Measurements from ENCODE around the gene CDKN1A.
"Not testable (repeated sequence)": the region's sequence is repeated elsewhere in the genome, so short reads cannot be mapped to it uniquely, and the experiment has no call there.

Gene CDKN1A

DNA sequence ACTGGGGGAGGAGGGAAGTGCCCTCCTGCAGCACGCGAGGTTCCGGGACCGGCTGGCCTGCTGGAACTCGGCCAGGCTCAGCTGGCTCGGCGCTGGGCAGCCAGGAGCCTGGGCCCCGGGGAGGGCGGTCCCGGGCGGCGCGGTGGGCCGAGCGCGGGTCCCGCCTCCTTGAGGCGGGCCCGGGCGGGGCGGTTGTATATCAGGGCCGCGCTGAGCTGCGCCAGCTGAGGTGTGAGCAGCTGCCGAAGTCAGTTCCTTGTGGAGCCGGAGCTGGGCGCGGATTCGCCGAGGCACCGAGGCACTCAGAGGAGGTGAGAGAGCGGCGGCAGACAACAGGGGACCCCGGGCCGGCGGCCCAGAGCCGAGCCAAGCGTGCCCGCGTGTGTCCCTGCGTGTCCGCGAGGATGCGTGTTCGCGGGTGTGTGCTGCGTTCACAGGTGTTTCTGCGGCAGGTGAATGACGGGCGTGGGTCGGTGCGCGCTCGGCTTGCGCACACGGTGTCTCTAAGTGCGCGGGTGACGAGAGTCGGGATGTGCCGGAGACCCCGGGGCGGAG lies at the start of gene CDKN1A:
Gene CDKN1A, plus strand, starts transcription at position 227 of the 555 bp plus-strand sequence. CDS start 5,388 bp downstream, outside the sequence.
- DNase-seq, result peak; percentile 59

DNA sequence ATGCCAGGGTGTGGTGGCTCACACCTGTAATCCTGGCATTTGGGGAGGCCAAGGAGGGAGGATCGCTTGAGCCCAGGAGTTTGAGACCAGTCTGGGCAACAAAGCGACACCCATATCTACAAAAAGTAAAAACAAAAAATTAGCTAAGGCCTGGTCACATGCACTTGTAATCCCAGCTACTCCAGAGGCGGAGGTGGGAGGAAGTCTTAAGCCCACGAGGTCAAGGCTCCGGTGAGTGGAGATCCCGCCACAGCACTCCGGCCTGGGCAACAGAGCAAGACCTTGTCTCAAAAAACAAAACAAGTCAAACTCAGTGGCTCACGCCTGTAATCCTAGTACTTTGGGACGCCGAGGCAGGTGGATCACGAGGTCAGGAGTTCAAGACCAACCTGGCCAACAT lies 48.7 kb upstream of the CDKN1A start:
- no peak for DNase-seq

DNA sequence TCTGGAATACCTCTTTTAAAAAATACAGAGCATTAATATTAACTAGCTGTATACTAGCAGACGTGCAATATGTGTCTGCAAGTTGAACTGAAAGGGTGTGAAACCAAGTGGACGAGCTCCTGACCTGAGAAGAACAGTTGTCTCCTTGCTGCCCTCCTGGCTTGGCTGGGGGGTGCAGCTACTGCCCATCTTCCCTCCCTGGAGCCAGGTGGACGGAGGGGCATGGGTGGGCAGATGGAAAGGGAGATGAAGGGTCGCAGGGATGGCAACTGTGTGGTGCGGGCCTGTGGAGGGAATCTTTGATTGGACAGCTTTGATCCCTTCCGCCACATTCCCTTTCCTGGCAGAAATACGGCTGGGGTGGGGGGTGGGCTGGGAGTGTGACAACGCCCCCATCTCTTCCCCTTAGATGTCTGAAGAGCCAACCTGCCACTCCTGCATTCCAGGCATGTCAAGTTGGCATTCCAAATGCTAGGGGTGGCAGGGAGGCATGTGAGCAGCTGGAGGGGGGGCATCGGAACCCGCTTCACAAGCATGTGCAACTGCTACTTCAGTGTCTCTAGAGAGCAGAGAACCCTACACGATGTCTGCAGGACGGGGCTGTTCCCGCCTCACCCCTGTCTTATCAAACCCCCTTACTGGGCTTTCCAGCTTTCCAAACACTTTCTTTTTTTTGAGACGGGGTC lies 47.0 kb upstream of the CDKN1A start:
- DNase-seq, result no peak

DNA sequence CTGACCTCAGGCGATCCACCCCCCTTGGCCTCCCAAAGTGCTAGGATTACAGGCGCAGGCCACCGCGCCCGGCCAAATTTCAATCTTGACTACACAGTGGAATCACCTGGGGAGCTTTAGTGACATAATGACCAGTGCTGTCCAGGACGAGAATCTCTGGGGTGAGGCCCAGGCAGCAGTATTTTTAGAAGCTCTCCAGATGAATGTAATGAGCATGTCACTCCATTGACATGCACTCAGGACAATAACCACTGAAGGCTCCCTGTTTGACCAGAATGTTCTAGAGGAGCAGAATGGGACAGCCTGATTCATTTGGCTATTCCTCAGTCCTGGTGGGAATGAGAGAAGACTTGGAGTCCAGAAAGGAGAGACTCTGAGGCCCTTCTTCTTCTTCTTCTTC lies 45.1 kb upstream of the CDKN1A start:
- no peak for DNase-seq

DNA sequence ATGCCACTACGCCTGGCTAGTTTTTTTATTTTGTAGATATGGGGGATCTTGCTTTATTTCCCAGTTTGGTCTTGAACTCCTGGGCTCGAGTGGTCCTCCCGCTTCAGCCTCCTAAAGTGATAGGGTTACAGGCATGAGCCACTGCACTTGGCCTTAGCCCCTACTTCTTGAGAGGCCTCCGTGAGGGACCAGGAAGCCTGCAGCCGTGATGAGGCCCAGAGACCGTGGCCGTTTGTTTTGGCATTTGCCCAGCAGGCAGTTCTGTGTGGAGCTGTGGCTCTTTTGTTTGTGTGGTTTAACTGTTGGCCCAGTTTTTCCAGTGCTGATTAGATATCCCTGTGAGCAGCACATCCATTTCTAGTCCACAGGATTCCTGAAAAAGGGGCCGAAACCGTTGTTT lies 44.6 kb upstream of the CDKN1A start:
- no peak for DNase-seq

DNA sequence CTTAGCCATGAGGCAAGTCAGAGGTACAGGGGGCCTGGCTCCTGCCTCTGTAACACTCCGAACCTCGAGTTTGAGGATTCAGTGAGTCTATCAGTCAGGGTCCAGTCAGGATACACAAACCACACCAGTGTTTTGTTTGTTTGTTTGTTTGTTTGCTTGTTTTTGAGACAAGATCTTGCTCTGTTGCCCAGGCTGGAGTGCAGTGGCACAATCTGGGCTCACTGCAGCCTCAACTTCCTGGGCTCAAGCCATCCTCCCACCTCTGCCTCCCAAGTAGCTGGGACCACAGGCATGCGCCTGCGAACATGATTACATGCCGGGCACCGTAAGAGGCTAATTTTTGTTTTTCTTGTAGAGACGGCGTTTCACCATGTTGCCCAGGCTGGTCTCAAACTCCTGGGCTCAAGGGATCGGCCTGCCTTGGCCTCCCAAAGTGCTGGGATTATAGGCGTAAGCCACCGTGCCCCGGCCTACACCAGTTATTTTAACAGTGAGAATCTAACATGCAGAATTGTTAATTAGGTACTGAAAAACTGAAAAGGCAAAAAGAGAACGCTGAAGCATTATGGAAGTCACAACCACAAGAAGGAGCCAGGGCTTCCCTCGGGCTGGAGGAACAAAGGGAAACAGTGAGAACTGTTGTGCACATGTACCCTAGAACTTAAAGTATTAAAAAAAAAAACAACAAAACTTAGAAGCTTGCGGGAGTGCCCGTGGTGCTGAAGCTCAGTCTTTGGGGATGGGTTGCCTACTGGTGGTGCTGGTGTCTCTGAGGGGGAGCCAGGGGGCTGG lies 44.0 kb upstream of the CDKN1A start:
- DNase-seq, result no peak

DNA sequence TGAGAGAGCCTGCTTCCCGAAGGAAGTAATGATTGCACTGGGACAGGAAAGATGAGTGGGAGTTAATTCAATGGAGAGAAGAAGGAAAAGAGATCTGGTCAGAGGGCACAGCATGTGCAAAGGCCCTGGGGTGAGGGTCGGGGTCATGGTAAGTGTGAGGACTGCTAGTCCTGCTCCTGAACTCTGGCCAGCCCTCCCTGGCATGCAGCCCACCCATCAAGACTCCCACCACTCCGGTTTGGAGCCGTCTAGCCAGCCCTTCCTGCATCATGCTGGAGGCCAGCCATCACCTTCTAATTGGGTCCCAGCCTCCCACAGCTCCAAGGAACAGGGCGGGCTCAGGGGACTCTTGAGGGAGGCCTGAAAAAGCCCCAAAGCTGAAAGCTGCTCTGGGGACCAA lies 42.2 kb upstream of the CDKN1A start:
- DNase-seq, result no peak

DNA sequence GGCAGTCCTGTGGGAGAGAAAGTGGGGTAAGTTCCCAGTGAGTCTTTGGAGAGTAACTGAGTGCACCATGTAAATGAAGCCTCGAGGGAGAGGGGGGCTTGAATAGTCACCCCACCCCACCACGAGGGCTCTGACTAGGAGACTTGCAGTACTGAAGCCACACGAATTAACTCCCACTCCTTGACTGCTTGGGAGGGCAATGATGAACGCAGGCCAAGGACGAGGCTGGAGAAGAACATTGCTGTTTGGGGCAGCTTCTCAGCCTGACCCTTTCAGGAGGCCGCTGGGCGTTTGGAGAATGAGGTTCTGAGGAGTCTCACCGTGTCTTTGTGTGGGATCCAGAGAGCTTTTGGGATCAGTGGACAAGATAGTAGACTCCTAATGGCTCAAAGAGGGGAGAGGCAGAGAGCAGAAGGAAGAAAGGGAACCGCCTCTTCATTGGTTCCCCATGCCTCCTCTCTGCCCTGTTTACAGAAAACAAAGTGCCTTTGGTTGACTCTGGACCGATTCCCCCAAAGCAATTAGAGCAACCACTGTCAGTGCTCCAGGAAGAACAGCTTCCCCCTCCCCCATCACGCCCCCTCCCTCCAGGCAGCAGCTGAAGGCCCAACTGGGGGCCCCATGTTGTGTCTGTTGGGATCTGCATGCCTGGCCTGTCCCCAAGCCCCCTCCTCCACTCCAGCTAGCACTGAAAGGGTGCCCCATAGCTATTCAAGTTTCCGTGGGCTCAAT lies 41.7 kb upstream of the CDKN1A start:
- no peak for DNase-seq

DNA sequence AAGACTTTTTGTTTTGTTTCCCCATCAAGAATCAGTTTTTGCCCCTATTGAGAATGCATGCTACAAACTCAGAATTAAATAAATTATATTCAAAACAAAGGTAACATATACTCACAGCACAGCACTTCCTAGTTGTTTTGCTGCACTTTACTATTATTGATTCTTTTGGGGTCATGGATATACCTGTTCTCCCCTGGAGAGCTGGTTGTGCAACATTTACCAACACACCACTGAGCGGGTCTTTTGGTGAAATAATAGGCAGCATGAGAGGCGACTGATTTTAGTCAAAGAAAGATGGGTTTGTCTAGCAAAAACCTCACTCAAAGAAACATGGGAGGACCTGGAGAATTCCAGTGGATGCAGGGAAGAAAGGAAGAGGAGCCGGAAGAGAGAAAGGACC lies 39.9 kb upstream of the CDKN1A start:
- DNase-seq, result no peak

DNA sequence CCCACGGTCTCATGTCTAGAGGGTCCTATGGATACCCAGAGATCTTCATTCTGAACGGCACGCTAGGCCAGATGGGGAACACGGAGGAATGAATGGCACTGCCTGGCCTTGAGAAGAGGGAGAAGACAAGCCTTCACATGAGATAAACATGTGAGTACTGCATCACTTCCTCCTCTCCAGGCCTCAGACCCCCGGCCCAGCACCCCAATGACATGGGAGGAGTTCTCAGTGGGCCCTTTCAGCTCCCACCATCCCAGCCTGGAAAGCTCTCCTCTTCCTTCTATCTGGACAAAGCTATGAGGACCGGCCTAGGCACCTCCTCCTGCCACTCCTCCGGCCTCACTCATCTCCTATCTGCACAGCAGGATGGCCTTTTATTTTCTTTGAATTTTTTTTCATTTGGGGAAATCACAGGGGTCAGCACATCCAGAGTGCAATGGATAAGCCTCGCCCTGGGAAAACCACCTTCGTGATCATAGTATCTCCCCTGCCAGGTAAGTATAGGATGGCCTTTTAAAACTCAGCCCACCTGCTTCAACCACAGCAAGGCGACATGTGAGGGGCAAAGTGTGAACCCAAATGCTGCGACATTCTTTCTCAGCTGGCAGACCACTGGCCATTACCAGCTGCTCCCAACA lies 39.2 kb upstream of the CDKN1A start:
- no peak for DNase-seq

DNA sequence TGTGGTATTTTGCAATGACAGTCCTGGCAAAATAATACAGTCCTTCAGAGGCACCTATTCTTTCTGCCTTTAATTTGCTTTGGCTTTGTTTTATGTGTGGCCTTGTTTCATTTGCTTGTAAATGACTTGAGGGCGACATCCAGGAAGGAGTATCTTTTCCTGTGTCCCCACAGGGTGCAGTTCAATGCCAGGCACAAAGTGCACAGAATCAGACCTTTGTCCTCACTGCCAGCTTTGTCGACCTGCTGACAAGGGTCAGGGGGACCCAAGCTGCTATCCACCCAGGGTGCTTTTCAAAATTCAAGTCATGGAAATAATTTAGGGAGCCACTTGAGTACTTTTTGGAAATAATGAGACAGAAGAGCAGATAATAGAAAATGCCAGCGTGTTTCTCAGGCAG lies 37.0 kb upstream of the CDKN1A start:
- no peak for DNase-seq

DNA sequence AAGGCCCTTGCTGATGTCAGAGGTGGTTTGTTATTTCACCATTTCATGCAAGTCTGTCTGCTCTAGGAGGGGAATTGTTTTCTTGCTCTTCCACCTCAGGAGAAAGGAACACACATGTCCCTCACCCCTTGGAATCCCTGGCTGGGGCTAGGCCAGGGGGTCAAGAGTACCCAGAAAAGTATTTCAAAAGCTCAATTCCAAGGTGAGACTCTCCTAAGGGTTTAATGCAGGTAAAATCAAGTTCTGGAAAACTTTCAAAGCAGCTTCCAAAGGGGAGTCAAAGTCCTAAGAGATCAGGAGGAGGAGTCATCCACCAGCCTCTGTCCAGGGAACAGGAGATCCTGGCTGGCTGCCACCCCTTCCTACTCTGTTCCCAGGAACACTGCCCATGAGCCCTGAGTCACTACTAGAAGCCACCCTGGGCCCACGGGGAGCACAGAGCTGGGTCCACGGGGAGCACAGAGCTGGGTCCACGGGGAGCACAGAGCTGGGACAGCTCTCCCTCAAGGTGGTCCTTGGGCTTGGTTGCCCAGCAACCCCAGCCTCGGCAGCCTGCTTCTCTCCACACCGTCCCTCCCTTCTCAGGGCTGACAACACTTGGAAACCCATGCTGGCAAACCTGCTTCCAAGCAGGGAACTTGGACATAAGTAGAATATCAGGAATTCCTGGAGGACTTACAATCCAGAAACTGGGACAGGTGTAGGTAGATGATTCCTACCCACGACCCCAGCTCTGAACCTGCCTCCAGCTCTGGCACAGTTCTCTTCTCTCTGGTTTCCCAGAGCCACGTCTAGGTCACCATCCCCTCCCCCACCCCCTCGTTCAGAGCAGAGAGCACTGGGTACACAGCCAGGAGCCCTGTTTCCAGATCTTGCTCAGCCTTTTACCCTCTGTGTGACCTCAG lies 35.3 kb upstream of the CDKN1A start:
- DNase-seq, result no peak

DNA sequence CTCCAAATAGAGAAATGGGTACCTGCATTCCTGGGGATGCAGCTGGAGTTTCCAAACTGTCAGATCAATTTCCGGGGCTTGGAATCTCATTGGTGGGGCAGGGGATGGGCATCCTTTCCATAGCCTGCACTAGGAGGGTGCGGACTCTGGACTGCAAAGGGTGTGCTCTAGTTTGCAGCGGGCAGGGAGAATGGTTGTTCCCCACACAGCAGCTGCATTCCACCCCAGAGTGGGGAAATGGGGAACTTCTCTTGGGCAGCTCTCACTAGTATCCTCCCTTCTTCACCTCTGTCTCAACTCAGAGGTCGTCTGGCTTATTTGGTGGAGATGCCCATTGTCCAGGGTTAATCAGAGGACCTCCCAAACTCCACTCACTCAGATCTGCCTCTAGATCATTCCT lies 34.5 kb upstream of the CDKN1A start:
- DNase-seq, result no peak

DNA sequence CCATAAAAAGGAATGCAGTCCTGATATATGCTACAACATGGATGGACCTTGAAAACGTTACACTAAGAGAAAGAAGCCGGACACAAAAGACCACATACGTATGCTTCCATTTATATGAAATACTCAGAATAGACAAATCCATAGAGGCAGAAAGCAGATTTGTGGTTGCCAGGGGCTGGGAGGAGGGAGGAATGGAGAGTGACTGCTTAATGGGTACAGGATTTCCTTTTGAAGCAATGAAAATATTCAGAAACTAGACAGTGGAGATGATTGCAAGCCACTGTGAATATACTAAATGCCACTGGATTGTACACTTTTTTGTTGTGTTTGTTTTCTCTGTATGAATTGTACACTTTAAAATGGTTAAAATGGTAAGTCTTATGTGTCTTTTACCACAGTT lies 29.4 kb upstream of the CDKN1A start:
- DNase-seq, result no peak

DNA sequence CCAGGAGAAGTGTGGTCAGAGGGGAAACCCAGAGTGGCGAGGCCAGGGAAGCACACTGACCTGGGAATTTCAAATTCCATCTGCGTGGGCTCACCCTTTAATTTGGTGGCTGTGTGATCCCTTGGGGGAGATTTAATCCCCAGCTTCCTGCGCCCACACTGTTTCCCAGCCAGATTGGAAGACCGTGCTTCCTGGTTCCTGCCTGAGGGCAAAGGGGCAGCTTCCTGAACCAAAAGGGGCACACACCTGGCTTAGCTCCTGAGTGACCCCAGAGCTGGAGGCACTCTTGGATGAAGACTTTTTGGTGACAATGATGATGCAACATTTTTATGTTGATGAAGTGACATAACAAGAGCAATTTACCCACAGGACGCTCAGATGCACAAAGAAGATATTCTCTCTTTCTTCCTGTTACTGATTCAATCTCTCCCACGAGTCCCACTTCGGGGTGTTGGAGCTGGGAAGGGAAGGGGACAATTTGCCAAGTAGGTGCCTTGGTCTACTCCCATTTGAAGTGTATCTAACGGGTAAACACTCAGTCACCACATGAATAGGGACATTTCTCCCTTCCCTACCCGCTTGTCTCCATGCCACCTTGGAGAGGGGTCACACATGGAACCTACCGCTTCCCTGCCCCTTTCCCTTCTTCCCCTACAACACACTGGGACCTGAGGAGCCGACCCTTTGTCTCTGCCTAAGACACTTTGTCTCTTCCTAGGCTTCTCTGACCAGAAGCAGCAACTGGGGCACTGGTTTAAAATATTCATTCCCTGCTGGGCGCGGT lies 28.6 kb upstream of the CDKN1A start:
- DNase-seq, result no peak

DNA sequence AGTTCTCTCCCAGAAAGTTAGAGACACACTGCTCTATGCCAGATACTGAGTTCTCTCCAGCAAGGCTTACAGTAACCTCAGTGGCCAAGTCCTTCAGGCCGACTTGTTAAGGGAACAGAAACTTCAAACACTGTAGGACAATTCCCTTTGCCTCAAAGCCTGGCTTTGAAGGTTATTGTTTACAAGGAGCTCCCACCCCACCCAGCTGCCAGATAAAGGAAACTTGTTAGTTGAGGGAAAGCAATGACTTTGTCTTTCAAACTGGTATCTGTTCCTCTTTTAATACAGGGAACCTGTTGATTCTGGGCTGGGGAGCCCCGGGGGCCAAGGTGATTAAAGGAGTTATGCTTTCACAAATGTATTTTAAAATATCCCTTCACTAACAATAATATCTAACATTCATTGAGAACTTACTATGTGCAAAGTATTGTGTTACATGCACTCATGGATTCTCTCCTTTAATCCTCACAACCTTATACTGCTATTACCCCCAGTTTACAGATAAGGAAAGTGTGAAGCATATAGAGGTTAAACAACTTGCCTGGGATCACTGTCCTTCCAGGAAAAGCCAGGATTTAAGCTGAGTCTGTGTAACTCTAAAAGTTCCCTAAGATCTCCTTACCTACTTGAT lies 27.6 kb upstream of the CDKN1A start:
- no peak for DNase-seq

DNA sequence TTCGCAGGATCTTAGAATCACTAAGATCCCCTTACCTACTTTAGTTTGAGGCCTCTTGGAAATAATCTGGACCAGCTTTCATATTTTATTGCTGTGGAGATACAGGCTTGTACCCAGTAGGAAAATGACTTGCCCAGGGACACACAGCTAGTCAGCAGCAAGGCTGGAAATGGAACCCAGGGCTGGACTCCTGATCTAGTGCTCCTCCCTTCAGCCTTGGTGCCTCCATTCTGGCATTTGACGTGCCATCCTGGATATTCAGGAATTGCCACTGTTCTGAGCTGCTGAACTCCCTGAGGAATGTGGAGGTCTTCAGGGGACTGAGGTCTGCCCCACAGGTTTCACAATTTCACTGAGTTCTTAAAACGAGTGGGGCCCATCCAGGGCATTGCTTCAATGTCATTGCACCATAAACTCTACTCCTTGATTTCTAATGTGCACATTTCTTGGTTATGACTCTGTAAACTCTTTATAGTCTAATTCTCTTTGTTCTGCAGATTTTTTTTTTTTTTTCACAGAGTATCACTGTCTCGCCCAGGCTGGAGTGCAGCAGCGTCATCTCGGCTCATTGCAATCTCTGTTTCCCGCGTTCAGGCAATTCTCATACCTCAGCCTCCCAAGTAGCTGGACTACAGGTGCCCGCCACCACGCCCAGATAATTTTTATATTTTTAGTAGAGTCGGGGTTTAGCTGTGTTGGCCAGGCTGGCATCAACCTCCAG lies 26.7 kb upstream of the CDKN1A start:
- no peak for DNase-seq

DNA sequence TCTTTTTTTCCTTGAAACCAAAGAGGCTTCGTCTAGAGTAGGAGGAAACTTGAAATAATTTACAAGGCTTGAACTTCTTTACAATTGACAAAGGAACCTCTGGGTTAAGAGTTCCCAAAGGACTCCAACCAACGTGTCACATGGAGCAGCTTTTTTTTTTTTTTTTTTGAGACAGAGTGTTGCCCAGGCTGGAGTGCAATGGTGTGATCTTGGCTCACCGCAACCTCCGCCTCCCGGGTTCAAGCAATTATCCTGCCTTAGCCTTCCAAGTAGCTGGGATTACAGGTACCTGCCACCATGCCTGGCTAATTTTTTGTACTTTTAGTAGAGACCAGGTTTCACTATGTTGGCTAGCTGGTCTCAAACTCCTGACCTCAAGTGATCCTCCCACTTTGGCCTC lies 24.0 kb upstream of the CDKN1A start:
- DNase-seq, result not testable (repeated sequence)

DNA sequence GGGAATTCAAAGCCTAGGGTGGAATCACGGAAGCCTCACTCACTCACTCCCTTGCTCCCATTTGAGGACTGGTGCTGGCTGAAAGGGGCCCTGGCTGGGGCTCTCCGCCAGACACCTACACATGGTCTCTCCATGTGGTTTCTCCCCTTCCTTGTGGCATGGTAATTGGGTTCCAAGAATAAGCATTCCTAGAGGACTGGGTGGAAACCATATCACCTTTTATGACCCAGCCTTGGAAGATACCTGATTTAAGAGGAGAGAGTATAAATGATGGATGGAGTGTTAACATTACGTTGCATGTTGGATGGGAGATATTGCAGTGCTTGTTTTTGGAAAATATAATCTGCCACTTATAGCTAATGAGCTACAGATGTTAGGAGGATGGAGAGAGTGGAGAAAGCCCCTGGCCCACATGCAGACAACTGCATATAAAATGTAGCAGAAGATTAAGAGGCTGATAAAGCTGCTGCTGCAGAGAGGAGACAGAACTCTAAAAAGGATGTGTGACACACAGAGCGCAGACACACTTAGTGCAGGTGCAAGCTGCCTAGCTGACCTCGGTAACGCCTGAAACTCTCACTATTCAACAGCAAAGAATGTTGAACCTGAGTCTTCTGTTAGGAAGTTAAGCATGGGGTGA lies 23.3 kb upstream of the CDKN1A start:
- DNase-seq, result no peak

Measured in NCI-H1417 treated with DMSO at 0.1 percent for 48 hours (cell line).